ENCODE data around the gene ZEB1.

GRCh38 chr10:31384589-31384949, 65.6 kb downstream of the ZEB1 start:
- no peak for TF ChIP-seq CTCF (conservative IDR thresholded peaks at IDR 0.05)
- TF ChIP-seq EZH2 (IDR thresholded peaks at IDR 0.05; ENCODE audit: low read depth), result no peak

Data from PC-9 (cell line).